ENCODE results near the gene COQ8B. TPM values are rescaled to one million over a fixed set of nuclear protein-coding genes. Genes with fewer than 3 reads are reported as not detected.

COQ8B gene
- total and polyA plus RNA-seq, 2 donors from 2014 or later, result 45.8 to 55.3 TPM

- Histone ChIP-seq H3K9ac (ENCODE audit: low read length in 3 of 3) (peak overlapping the region in 1 of 3 donors; percentile 73), H3K9me3 (ENCODE audit: control insufficient read depth in 2 of 3, insufficient read depth in 1 of 3, low read length in 3 of 3) (no peaks in the 10 kb centered on the region), H3K4me1 (ENCODE audit: control insufficient read depth in 2 of 3, insufficient read depth in 2 of 3, low read depth in 1 of 3, low read length in 3 of 3) (peaks cover 0 to 5% (median 5%) of the 10 kb centered on the region in 3 donors), H3K36me3 (ENCODE audit: control insufficient read depth in 2 of 3, insufficient read depth in 3 of 3, low read length in 3 of 3) (peaks cover 0 to 5% (median 1%) of the 10 kb centered on the region in 3 donors), H3K4me3 (ENCODE audit: low read length in 3 of 3) (no peak overlapping the region), H3K27me3 (ENCODE audit: control insufficient read depth, insufficient read depth, low read length) (no peaks in the 10 kb centered on the region), H3K27ac (ENCODE audit: low read depth in 2 of 2, low read length in 2 of 2) (peak overlapping the region; percentile 58 to 74)
- no peak for FAIRE-seq
- no peak for TF ChIP-seq CTCF (IDR thresholded peaks at IDR 0.05; ENCODE audit: borderline replicate concordance, extremely low read depth, insufficient read depth)
- DNase-seq, result peak in 1 of 5 donors; percentile 82
- intact Hi-C loops (cut with DNase I), result no loop called here
These were observed 25.1 kb downstream of the COQ8B start for GRCh38 chr19:40691421-40692211.

GRCh38 chr19:40690693-40691420 lies 25.8 kb downstream of the COQ8B start:
- H3K9ac ChIP-seq (ENCODE audit: low read length in 3 of 3), result peak overlapping the region in 1 of 3 donors; percentile 73

GRCh38 chr19:40690050-40690692 lies 26.5 kb downstream of the COQ8B start, which contains the start of gene NUMBL:
Gene NUMBL (minus strand): TSS chr19:40690651. CDS start chr19:40690483, 168 bp downstream.
- DNase-seq (no peak), FAIRE-seq (no peak)
- Histone ChIP-seq H3K9me3 (ENCODE audit: control insufficient read depth in 2 of 3, insufficient read depth in 1 of 3, low read length in 3 of 3) (no peaks in the 10 kb centered on the region), H3K27ac (ENCODE audit: low read depth in 2 of 2, low read length in 2 of 2) (peak within 1 kb of the TSS; percentile 58 to 74), H3K36me3 (ENCODE audit: control insufficient read depth in 2 of 3, insufficient read depth in 3 of 3, low read length in 3 of 3) (peaks cover 0 to 13% (median 6%) of the 10 kb centered on the region in 3 donors), H3K9ac (ENCODE audit: low read length in 3 of 3) (peak within 1 kb of the TSS; percentile 51 to 86 (median 64)), H3K4me3 (ENCODE audit: low read length in 3 of 3) (peak within 1 kb of the TSS; percentile 55 to 84 (median 64)), H3K4me1 (ENCODE audit: control insufficient read depth in 2 of 3, insufficient read depth in 2 of 3, low read depth in 1 of 3, low read length in 3 of 3) (peaks cover 0 to 5% (median 5%) of the 10 kb centered on the region in 3 donors), H3K27me3 (ENCODE audit: control insufficient read depth, insufficient read depth, low read length) (no peaks in the 10 kb centered on the region)
- TF ChIP-seq CTCF (IDR thresholded peaks at IDR 0.05; ENCODE audit: borderline replicate concordance, extremely low read depth, insufficient read depth), result no peak
- intact Hi-C loops (cut with DNase I), result no loop called here

More at GRCh38 chr19:40690693-40691420, 25.8 kb downstream of the COQ8B start:
- H3K4me3 ChIP-seq (ENCODE audit: low read length in 3 of 3), result peak overlapping the region; percentile 55 to 64 (median 60)
- no peak for TF ChIP-seq CTCF (IDR thresholded peaks at IDR 0.05; ENCODE audit: borderline replicate concordance, extremely low read depth, insufficient read depth)
- intact Hi-C loops (cut with DNase I), result no loop called here
- peaks cover 0 to 5% (median 5%) of the 10 kb centered on the region in 3 donors for H3K4me1 ChIP-seq (ENCODE audit: control insufficient read depth in 2 of 3, insufficient read depth in 2 of 3, low read depth in 1 of 3, low read length in 3 of 3)
- FAIRE-seq (no peak), DNase-seq (peak; percentile 94 to 98 (median 96))
- peak overlapping the region; percentile 58 to 74 for H3K27ac ChIP-seq (ENCODE audit: low read depth in 2 of 2, low read length in 2 of 2)
- peaks cover 0 to 8% (median 0%) of the 10 kb centered on the region in 3 donors for H3K36me3 ChIP-seq (ENCODE audit: control insufficient read depth in 2 of 3, insufficient read depth in 3 of 3, low read length in 3 of 3)
- no peaks in the 10 kb centered on the region for H3K27me3 ChIP-seq (ENCODE audit: control insufficient read depth, insufficient read depth, low read length)
- no peaks in the 10 kb centered on the region for H3K9me3 ChIP-seq (ENCODE audit: control insufficient read depth in 2 of 3, insufficient read depth in 1 of 3, low read length in 3 of 3)
